Astrocyte of the cerebellum (primary cell): ENCODE results near the gene TCP10L.
"Not testable (repeated sequence)": the region's sequence is repeated elsewhere in the genome, so short reads cannot be mapped to it uniquely, and the experiment has no call there.

Experiments
- DNase-seq: peaks from one replicate; pipeline ENCODE4 v3.0.0-alpha.2; 2011; ENCODE audit warnings: low read depth
- H3K4me3 ChIP-seq: 2 replicates; pipeline ENCODE4 v1.5.1; 2011; ENCODE audit warnings: mild to moderate bottlenecking, low read depth, low read length, moderate library complexity
- in situ Hi-C: cut with HindIII; loops from 2 replicates; pipeline ENCODE4 v1.10.0; 2017; ENCODE audit warnings: low sequenced_read_pairs
- TF ChIP-seq, protein P1 (sequence below): IDR thresholded peaks from 2 replicates; pipeline ENCODE4 v1.5.1; 2012; ENCODE audit warnings: low read length, low read depth, moderate library complexity, mild to moderate bottlenecking; ENCODE audit errors: missing control alignments

TCP10L gene

DNA sequence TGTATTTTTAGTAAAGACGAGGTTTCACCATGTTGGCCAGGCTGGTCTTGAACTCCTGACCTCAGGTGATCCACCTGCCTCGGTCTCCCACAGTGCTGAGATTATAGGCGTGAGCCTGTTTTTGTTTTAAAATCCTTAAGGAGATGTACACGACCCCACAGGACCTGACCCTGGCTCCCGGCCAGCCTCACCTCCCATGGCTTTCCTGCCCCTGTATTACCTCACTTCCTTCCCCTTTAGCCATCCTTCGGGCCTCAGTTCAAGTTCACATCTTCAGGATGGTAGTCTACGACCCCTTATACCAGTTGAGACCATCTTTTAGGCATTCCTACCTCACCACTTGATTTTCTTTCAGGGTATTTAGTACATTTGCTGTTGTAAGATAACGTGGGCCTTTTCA lies 36.3 kb downstream of the TCP10L start:
- in situ Hi-C loops, result no loop called here
- no peak for DNase-seq
- H3K4me3 ChIP-seq, result no peak overlapping the region
- TF ChIP-seq, protein P1, sequence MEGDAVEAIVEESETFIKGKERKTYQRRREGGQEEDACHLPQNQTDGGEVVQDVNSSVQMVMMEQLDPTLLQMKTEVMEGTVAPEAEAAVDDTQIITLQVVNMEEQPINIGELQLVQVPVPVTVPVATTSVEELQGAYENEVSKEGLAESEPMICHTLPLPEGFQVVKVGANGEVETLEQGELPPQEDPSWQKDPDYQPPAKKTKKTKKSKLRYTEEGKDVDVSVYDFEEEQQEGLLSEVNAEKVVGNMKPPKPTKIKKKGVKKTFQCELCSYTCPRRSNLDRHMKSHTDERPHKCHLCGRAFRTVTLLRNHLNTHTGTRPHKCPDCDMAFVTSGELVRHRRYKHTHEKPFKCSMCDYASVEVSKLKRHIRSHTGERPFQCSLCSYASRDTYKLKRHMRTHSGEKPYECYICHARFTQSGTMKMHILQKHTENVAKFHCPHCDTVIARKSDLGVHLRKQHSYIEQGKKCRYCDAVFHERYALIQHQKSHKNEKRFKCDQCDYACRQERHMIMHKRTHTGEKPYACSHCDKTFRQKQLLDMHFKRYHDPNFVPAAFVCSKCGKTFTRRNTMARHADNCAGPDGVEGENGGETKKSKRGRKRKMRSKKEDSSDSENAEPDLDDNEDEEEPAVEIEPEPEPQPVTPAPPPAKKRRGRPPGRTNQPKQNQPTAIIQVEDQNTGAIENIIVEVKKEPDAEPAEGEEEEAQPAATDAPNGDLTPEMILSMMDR, result no peak

DNA sequence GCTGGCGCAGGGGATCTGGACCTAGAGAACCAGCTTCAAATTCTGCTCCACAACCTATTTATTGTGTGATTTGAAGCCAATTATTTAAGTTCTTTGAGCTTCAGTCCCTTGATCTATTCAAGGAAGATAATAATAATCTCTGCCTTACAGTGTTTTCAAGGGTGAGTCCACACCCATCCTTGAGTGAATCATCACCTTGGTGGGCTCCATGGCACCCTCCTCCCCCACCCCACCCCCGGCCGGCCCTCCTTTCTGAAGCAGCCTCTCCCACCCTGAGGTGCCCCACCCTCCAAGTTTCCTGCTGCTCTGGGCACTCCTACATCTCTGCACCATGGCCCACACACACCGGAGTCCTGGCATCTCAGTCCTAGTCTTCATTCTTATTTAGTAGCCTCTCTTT lies 38.3 kb downstream of the TCP10L start:
- no peak overlapping the region for H3K4me3 ChIP-seq
- in situ Hi-C loops, result no loop called here
- TF ChIP-seq, protein P1, result no peak
- no peak for DNase-seq

DNA sequence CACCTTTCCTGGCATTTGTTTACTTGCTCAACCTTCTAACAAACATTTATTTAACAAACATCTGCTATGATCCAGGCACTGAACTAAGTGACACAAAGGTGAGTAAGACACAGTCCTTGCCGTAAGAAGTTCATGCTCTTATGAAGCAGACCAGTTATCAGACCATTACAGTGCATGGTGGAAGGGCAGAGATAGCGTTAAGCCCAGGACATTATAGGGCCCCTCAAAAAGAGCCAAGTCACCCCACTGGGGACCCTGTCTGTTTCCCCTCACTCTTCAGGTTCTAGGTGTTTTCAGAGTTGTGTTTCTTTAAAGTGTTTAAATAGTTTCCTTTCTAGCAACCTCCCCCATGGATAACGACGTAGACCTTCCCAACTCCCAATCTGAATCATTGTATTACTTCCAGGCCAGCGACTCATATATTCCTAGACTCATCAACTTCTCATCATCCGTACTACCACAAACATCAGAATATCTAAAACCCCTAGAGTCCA lies 39.3 kb downstream of the TCP10L start:
- in situ Hi-C loops, result no loop called here
- DNase-seq, result no peak
- TF ChIP-seq, protein P1, result no peak
- H3K4me3 ChIP-seq, result no peak overlapping the region

DNA sequence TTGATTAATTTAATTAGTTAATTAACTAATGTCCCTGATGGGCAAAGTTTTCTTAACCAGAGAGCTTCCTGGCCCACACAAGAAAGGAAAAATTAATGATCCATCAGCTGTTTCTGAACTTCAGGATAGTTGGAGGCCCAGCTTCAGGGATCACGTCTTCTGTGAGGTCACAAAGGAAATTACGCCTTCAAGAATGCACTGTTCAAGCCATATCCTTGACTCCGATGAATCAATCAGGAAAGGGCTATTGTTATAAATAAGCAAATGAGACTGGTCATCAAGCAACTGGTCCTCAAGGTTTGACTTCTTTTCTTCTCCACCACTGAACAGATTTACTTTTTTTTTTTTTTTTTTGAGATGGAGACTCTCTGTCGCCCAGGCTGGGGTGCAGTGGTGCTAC lies 40.6 kb downstream of the TCP10L start:
- no peak for DNase-seq
- in situ Hi-C loops, result no loop called here
- H3K4me3 ChIP-seq, result no peak overlapping the region
- TF ChIP-seq, protein P1, result no peak

DNA sequence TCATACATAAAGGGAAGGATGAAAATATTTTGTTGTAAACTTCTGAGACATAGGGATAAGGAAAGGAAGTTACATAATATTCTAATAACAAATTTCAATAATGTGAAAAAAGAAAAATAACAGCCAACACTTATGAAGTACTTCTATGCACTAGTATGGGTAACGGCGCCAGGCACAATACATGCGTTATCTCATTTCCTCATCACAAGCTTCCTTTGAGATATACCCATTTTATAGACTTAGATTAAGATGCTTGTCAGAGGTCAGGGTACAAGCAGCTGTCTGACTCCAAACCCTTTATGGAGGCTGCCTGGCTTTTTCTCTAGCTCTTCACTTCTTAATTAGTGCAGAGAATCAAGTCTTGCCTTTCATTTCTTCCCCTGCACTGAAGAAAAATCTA lies 41.3 kb downstream of the TCP10L start:
- no peak overlapping the region for H3K4me3 ChIP-seq
- in situ Hi-C loops, result no loop called here
- TF ChIP-seq, protein P1, result no peak
- DNase-seq, result no peak

DNA sequence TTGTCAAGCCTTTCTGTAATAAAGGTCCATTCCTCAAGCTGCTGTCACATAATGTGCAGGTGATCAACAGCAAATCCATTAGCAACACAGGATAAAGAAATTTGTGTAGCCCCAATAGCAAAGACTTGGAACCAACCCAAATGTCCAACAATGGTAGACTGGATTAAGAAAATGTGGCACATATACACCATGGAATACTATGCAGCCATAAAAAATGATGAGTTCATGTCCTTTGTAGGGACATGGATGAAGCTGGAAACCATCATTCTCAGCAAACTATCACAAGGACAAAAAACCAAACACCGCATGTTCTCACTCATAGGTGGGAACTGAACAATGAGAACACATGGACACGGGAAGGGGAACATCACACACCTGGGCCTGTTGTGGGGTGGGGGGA lies 42.3 kb downstream of the TCP10L start:
- H3K4me3 ChIP-seq, in situ Hi-C loops, DNase-seq: not testable (repeated sequence)

DNA sequence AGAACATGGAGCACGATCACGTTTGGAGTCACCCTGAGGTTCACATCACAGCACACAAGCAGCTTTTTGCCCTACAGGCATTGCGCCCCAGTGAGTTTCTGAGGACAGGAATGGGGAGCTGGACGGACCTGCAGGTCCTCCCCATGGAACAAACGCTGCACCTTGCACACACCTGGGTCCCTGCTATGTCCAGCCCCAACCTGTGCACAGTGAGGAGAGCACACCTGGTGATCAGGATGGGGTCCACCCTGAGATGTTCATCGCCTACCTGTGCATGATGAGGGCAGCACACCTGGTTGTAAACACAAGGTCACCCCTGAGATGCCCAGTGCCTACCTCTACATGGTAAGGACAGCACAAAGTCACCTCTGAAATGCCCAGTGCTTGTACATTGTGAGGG lies 45.9 kb downstream of the TCP10L start:
- DNase-seq, result no peak
- no peak overlapping the region for H3K4me3 ChIP-seq
- TF ChIP-seq, protein P1, result no peak
- in situ Hi-C loops, result no loop called here
